ENCODE results near the gene MPPE1. TPM values are rescaled to one million over a fixed set of nuclear protein-coding genes. Genes with fewer than 3 reads are reported as not detected.
A peak's percentile ranks its signal among the peaks of the same experiment; 100 is the strongest.
"Not testable (repeated sequence)": the region's sequence is repeated elsewhere in the genome, so short reads cannot be mapped to it uniquely, and the experiment has no call there.

Gene MPPE1
- total RNA-seq, 1 experiment from 2014 or later: 17.9 TPM

- TF ChIP-seq EZH2 (IDR thresholded peaks at IDR 0.05; ENCODE audit: low read length, unreplicated experiment) (no peak), EZH2phosphoT487 (IDR thresholded peaks at IDR 0.05; ENCODE audit: borderline replicate concordance, low read length) (no peak), CTCF (conservative IDR thresholded peaks at IDR 0.05; ENCODE audit: low read depth, low read length) (no peak)
- Histone ChIP-seq H3K27ac (ENCODE audit: low read length) (no peak overlapping the region), H3K4me2 (ENCODE audit: low read length) (no peak overlapping the region), H3K36me3 (ENCODE audit: low read depth, low read length) (no peaks in the 10 kb centered on the region), H2AFZ (ENCODE audit: low read length) (no peak overlapping the region), H4K20me1 (ENCODE audit: low read length) (no peaks in the 10 kb centered on the region), H3K4me1 (ENCODE audit: insufficient read depth, low read length) (no peaks in the 10 kb centered on the region), H3K4me3 (ENCODE audit: low read length) (no peak overlapping the region), H3K9ac (ENCODE audit: low read length) (no peak overlapping the region), H3K27me3 (ENCODE audit: low read length) (no peaks in the 10 kb centered on the region), H3F3A (ENCODE audit: low read length, unreplicated experiment) (no peaks in the 10 kb centered on the region), H3K9me2 (replicated peaks; ENCODE audit: low read length) (no peaks in the 10 kb centered on the region), H3K9me3 (ENCODE audit: low read length) (no peaks in the 10 kb centered on the region), H3K79me2 (ENCODE audit: low read length) (no peaks in the 10 kb centered on the region)
- ChIA-PET CTCF (no interaction called here), POLR2A (ENCODE audit: unreplicated experiment) (no interaction called here)
- ATAC-seq: no peak
- no TSS peak for BruUV-seq (replicated peaks)
- no peak for DNase-seq
- intact Hi-C loops (cut with micrococcal nuclease): no loop called here
Observed at GRCh38 chr18:11925800-11926481, 17.8 kb upstream of the MPPE1 start.

- Histone ChIP-seq H3K9me3 (ENCODE audit: low read length) (no peaks in the 10 kb centered on the region), H3K9me2 (replicated peaks; ENCODE audit: low read length) (no peaks in the 10 kb centered on the region), H3K27me3 (ENCODE audit: low read length) (no peaks in the 10 kb centered on the region), H4K20me1 (ENCODE audit: low read length) (no peaks in the 10 kb centered on the region), H2AFZ (ENCODE audit: low read length) (no peak overlapping the region), H3K27ac (ENCODE audit: low read length) (no peak overlapping the region), H3F3A (ENCODE audit: low read length, unreplicated experiment) (no peaks in the 10 kb centered on the region), H3K4me1 (ENCODE audit: insufficient read depth, low read length) (no peaks in the 10 kb centered on the region), H3K9ac (ENCODE audit: low read length) (no peak overlapping the region), H3K36me3 (ENCODE audit: low read depth, low read length) (no peaks in the 10 kb centered on the region), H3K4me2 (ENCODE audit: low read length) (no peak overlapping the region), H3K4me3 (ENCODE audit: low read length) (no peak overlapping the region), H3K79me2 (ENCODE audit: low read length) (no peaks in the 10 kb centered on the region)
- no TSS peak for BruUV-seq (replicated peaks)
- no peak for ATAC-seq
- intact Hi-C loops (cut with micrococcal nuclease): no loop called here
- DNase-seq: no peak
- TF ChIP-seq CTCF (conservative IDR thresholded peaks at IDR 0.05; ENCODE audit: low read depth, low read length) (no peak), EZH2 (IDR thresholded peaks at IDR 0.05; ENCODE audit: low read length, unreplicated experiment) (no peak), EZH2phosphoT487 (IDR thresholded peaks at IDR 0.05; ENCODE audit: borderline replicate concordance, low read length) (no peak)
- CTCF ChIA-PET: interaction anchor here (1.5 kb wide), 1 partner anchor 14 kb away, joined by 5 read pairs; no protein-coding TSS in a partner anchor
- POLR2A ChIA-PET (ENCODE audit: unreplicated experiment): no interaction called here
Observed at GRCh38 chr18:11923450-11923849, 15.3 kb upstream of the MPPE1 start.

GRCh38 chr18:11919522-11919921 lies 11.4 kb upstream of the MPPE1 start:
- H3K4me2 ChIP-seq (ENCODE audit: low read length); H3K4me3 ChIP-seq (ENCODE audit: low read length); H3K27me3 ChIP-seq (ENCODE audit: low read length); BruUV-seq (replicated peaks); DNase-seq; H3K4me1 ChIP-seq (ENCODE audit: insufficient read depth, low read length); H3K9me3 ChIP-seq (ENCODE audit: low read length); H3F3A ChIP-seq (ENCODE audit: low read length, unreplicated experiment); H3K79me2 ChIP-seq (ENCODE audit: low read length); CTCF ChIA-PET; H4K20me1 ChIP-seq (ENCODE audit: low read length); POLR2A ChIA-PET (ENCODE audit: unreplicated experiment); H3K36me3 ChIP-seq (ENCODE audit: low read depth, low read length); H2AFZ ChIP-seq (ENCODE audit: low read length); H3K9me2 ChIP-seq (replicated peaks; ENCODE audit: low read length); intact Hi-C loops (cut with micrococcal nuclease); H3K27ac ChIP-seq (ENCODE audit: low read length); H3K9ac ChIP-seq (ENCODE audit: low read length): not testable (repeated sequence)
- peak; percentile 51 for ATAC-seq

- H3K9ac ChIP-seq (ENCODE audit: low read length); H3K36me3 ChIP-seq (ENCODE audit: low read depth, low read length); H3F3A ChIP-seq (ENCODE audit: low read length, unreplicated experiment); DNase-seq; H3K27me3 ChIP-seq (ENCODE audit: low read length); POLR2A ChIA-PET (ENCODE audit: unreplicated experiment); intact Hi-C loops (cut with micrococcal nuclease); ATAC-seq; H3K79me2 ChIP-seq (ENCODE audit: low read length); BruUV-seq (replicated peaks); CTCF ChIA-PET; H4K20me1 ChIP-seq (ENCODE audit: low read length); H3K27ac ChIP-seq (ENCODE audit: low read length); H3K9me2 ChIP-seq (replicated peaks; ENCODE audit: low read length); H3K4me3 ChIP-seq (ENCODE audit: low read length); H3K9me3 ChIP-seq (ENCODE audit: low read length); H2AFZ ChIP-seq (ENCODE audit: low read length); H3K4me2 ChIP-seq (ENCODE audit: low read length): not testable (repeated sequence)
- peaks cover 13% of the 10 kb centered on the region for H3K4me1 ChIP-seq (ENCODE audit: insufficient read depth, low read length)
Observed at GRCh38 chr18:11916880-11917279, 8.8 kb upstream of the MPPE1 start.

All from PC-3 (cell line).